Uterus (tissue), 2 donors: ENCODE results near the gene MMP3.

Experiments
- POLR2A ChIP-seq, 2 donors: fragments of 450-650 bp; IDR thresholded peaks; one replicate each; pipeline ENCODE4 v1.6.1; 2016; ENCODE audit warnings: antibody characterized with exemption in 2 of 2, mild to moderate bottlenecking in 1 of 2, moderate library complexity in 1 of 2
- TF ChIP-seq, protein P1 (sequence below), 4 experiments: fragments of 200-600 bp in 2 of 4; fragments of 450-650 bp in 2 of 4; sonication (generic) in 2 of 4; IDR thresholded peaks; one replicate each; pipeline ENCODE4 v1.5.1; 2016 to 2019; ENCODE audit warnings: antibody characterized with exemption in 4 of 4, mild to moderate bottlenecking in 2 of 4, moderate library complexity in 1 of 4

DNA sequence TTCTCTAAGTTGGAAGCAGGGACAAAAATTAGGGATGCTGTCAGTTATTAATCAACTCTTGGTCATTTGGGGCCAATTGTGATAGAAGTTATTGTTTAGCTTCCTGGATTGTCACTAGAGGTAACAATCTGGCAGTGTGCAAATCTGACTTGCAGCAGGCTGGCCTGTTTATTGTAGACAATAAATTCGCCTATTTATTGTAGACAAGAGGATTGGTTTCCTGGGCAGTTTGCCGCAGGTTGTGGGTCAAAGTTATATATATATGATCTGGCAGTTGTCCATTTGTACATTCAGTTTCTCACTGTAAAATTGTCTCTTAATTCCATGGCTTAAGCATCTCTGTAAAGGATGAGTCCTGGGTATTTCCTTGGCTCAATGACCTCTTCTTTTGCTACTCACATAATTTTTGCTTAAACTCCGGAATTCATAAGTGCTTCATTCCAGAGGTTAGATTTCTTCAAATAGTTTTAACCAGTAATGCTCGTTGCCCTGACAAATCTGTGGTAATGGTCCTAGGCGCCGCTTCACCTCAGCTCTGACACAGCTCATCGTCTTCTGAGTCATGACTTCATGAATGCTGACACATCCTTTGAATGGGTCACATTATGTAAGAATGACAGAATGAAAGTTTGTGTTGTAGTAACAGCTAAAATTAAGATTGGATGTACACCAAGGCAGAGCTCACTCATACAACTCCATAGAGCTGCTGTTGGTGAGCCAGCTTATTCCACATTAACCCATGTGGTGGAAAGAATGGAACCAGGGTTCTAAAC, 7.8 kb upstream of the MMP3 start:
- TF ChIP-seq POLR2A (IDR thresholded peaks at IDR 0.05), result no peak
- TF ChIP-seq, protein P1, sequence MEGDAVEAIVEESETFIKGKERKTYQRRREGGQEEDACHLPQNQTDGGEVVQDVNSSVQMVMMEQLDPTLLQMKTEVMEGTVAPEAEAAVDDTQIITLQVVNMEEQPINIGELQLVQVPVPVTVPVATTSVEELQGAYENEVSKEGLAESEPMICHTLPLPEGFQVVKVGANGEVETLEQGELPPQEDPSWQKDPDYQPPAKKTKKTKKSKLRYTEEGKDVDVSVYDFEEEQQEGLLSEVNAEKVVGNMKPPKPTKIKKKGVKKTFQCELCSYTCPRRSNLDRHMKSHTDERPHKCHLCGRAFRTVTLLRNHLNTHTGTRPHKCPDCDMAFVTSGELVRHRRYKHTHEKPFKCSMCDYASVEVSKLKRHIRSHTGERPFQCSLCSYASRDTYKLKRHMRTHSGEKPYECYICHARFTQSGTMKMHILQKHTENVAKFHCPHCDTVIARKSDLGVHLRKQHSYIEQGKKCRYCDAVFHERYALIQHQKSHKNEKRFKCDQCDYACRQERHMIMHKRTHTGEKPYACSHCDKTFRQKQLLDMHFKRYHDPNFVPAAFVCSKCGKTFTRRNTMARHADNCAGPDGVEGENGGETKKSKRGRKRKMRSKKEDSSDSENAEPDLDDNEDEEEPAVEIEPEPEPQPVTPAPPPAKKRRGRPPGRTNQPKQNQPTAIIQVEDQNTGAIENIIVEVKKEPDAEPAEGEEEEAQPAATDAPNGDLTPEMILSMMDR (IDR thresholded peaks at IDR 0.05), result no peak
